Measurements from ENCODE around the gene SDK1. TPM values are rescaled to one million over a fixed set of nuclear protein-coding genes. Genes with fewer than 3 reads are reported as not detected.

Gene SDK1
- total and polyA plus RNA-seq, 2 of the 8 experiments (the other 6 are each of a cell fraction or from before 2014, with no cell fraction given): 3.3 to 7.2 TPM

DNA sequence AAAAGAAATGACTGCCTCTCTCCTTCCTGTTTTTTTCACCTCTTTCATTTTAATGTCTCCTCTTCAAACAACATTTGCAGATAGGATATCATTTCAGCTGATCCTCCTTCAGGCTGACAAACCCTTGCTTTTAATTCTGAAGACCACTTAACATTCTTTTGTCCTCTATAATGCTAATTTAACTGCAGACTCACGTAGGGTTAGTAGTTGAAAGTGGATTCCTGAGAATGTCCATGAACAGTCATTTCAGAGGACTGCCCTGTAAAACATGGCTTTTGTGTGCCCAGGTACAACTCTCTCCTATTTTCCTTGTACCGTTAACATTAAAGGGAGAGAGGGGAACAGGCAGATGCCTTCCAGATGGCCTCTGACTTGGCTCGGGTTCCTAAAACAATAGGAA lies 524.4 kb downstream of the SDK1 start:
- H2AFZ ChIP-seq (ENCODE audit: low read length): no peak overlapping the region
- H3K79me1 ChIP-seq (ENCODE audit: low read depth, low read length): no peaks in the 10 kb centered on the region
- H3K27me3 ChIP-seq (replicated peaks in 1 of 4; ENCODE audit: control insufficient read depth in 3 of 4, extremely low read depth in 1 of 4, insufficient read depth in 3 of 4, low read length in 3 of 4): no peaks in the 10 kb centered on the region
- no peaks in the 10 kb centered on the region for H3K9me3 ChIP-seq (ENCODE audit: insufficient read depth in 2 of 2, low read depth in 1 of 2, low read length in 1 of 2)
- no peak for DNase-seq (ENCODE audit: low read depth in 1 of 2, low spot score in 2 of 2)
- H3K4ac ChIP-seq (replicated peaks; ENCODE audit: insufficient read length, low read depth, low read length): no peak overlapping the region
- no peak overlapping the region for H3K18ac ChIP-seq (ENCODE audit: extremely low read depth, low read length)
- no peak overlapping the region for H3K9ac ChIP-seq (replicated peaks in 1 of 4; ENCODE audit: extremely low read depth in 1 of 4, low read depth in 3 of 4, low read length in 3 of 4)
- FAIRE-seq: peak; percentile 24
- H2BK12ac ChIP-seq (ENCODE audit: low read depth, low read length): no peak overlapping the region
- 59% methylated on average over 3 of the region's 3 CpGs; no CpG with 5 or more reads in 1 of the 2 experiments for WGBS, 2 experiments (ENCODE audit: extremely low coverage in 1 of 2, insufficient coverage in 1 of 2, insufficient read length in 1 of 2, insufficient replicate concordance in 2 of 2, low coverage in 1 of 2, low lambda C conversion rate in 2 of 2, missing lambda C conversion rate in 1 of 2)
- H4K5ac ChIP-seq (ENCODE audit: insufficient read length, low read depth, low read length): no peak overlapping the region
- no peak overlapping the region for H4K8ac ChIP-seq (ENCODE audit: extremely low read depth, insufficient read depth, low read length)
- no peak overlapping the region for H2BK20ac ChIP-seq (ENCODE audit: low read length)
- no peaks in the 10 kb centered on the region for H3K79me2 ChIP-seq (ENCODE audit: control insufficient read depth in 1 of 2, insufficient read depth in 2 of 2, low read length in 2 of 2)
- no peaks in the 10 kb centered on the region for H4K20me1 ChIP-seq (replicated peaks in 1 of 2; ENCODE audit: control insufficient read depth in 1 of 2, insufficient read depth in 2 of 2, low read length in 2 of 2)
- no peak overlapping the region for H2BK120ac ChIP-seq (replicated peaks; ENCODE audit: low read depth, low read length)
- H3K23me2 ChIP-seq (ENCODE audit: low read depth, low read length): no peaks in the 10 kb centered on the region
- H3K4me2 ChIP-seq (ENCODE audit: insufficient read depth in 1 of 2, low read depth in 2 of 2, low read length in 2 of 2): no peak overlapping the region
- no peak overlapping the region for H2BK5ac ChIP-seq (ENCODE audit: low read depth, low read length)
- no peak overlapping the region for H3K23ac ChIP-seq (ENCODE audit: insufficient read length)
- ChIA-PET POLR2A (ENCODE audit: partially characterized antibody) (no interaction called here), CTCF (ENCODE audit: partially characterized antibody) (no interaction called here)
- no peak overlapping the region for H2AK5ac ChIP-seq (ENCODE audit: low read depth, low read length)
- H3K4me3 ChIP-seq (ENCODE audit: extremely low read depth in 1 of 4, insufficient read depth in 2 of 4, low read depth in 3 of 4, low read length in 4 of 4): no peak overlapping the region
- no peak overlapping the region for H4K91ac ChIP-seq (replicated peaks; ENCODE audit: insufficient read length, low read length)
- H3K27ac ChIP-seq (ENCODE audit: low read depth, low read length): no peak overlapping the region
- TF ChIP-seq TEAD4 (IDR thresholded peaks at IDR 0.05; ENCODE audit: low read depth, low read length) (no peak), POU5F1 (IDR thresholded peaks at IDR 0.05; ENCODE audit: low read depth, low read length) (no peak), TAF1 (IDR thresholded peaks at IDR 0.05; ENCODE audit: low read depth, low read length) (no peak), JUND (IDR thresholded peaks at IDR 0.05; ENCODE audit: low read length) (no peak), FOSL1 (IDR thresholded peaks at IDR 0.05; ENCODE audit: insufficient read depth, low read depth, low read length) (no peak), BRCA1 (IDR thresholded peaks at IDR 0.05; ENCODE audit: low read depth, low read length) (no peak), NRF1 (IDR thresholded peaks at IDR 0.05; ENCODE audit: low read depth, low read length) (no peak), CHD1 (IDR thresholded peaks at IDR 0.05; ENCODE audit: low read depth, low read length) (no peak), MAX (IDR thresholded peaks at IDR 0.05) (no peak), EGR1 (IDR thresholded peaks at IDR 0.05; ENCODE audit: borderline replicate concordance, low read depth, low read length) (no peak)
- H3K14ac ChIP-seq (ENCODE audit: insufficient read length): no peak overlapping the region
- no peak overlapping the region for H3K56ac ChIP-seq (replicated peaks; ENCODE audit: insufficient read length, low read depth, low read length)
- H3K36me3 ChIP-seq (ENCODE audit: control insufficient read depth in 2 of 4, insufficient read depth in 4 of 4, low read length in 3 of 4): no peaks in the 10 kb centered on the region
- H2BK15ac ChIP-seq (ENCODE audit: low read length): no peak overlapping the region
- H3K4me1 ChIP-seq (replicated peaks in 1 of 4; ENCODE audit: control insufficient read depth in 3 of 4, insufficient read depth in 4 of 4, low read length in 3 of 4): peaks cover 0 to 8% (median 3%) of the 10 kb centered on the region in 4 experiments; a peak in 2 of 7 replicates
